ENCODE results near the gene TRIM44.
A peak's percentile ranks its signal among the peaks of the same experiment; 100 is the strongest.

The TRIM44 gene

DNA sequence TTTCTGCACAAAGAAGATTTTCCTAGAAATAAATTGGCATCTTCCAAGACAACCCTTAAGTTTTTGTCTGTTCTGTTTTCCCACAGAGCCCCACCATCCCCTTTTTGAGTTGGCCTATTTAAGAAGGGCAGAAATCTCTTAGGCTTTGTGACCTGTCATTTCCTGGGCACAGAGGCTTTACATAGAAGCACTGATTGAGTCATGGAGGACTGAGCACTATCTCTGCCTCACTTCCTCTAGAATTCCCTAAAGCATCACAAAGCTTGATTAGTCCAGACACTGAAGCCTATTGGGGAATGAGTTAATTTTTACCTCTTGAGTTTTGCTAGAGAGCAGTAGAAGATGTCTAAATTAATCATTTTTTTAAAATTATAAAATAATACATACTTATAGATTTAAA lies 25.4 kb downstream of the TRIM44 start:
- TF ChIP-seq, protein P1, sequence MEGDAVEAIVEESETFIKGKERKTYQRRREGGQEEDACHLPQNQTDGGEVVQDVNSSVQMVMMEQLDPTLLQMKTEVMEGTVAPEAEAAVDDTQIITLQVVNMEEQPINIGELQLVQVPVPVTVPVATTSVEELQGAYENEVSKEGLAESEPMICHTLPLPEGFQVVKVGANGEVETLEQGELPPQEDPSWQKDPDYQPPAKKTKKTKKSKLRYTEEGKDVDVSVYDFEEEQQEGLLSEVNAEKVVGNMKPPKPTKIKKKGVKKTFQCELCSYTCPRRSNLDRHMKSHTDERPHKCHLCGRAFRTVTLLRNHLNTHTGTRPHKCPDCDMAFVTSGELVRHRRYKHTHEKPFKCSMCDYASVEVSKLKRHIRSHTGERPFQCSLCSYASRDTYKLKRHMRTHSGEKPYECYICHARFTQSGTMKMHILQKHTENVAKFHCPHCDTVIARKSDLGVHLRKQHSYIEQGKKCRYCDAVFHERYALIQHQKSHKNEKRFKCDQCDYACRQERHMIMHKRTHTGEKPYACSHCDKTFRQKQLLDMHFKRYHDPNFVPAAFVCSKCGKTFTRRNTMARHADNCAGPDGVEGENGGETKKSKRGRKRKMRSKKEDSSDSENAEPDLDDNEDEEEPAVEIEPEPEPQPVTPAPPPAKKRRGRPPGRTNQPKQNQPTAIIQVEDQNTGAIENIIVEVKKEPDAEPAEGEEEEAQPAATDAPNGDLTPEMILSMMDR (IDR thresholded peaks at IDR 0.05; ENCODE audit: extremely low read depth, insufficient read depth, missing control alignments): no peak
- no peak for DNase-seq (ENCODE audit: low spot score)
- in situ Hi-C loops (cut with MboI; ENCODE audit: low pct_unique_long_range_greater_than_20kb, low sequenced_read_pairs, unreplicated experiment): no loop called here

DNA sequence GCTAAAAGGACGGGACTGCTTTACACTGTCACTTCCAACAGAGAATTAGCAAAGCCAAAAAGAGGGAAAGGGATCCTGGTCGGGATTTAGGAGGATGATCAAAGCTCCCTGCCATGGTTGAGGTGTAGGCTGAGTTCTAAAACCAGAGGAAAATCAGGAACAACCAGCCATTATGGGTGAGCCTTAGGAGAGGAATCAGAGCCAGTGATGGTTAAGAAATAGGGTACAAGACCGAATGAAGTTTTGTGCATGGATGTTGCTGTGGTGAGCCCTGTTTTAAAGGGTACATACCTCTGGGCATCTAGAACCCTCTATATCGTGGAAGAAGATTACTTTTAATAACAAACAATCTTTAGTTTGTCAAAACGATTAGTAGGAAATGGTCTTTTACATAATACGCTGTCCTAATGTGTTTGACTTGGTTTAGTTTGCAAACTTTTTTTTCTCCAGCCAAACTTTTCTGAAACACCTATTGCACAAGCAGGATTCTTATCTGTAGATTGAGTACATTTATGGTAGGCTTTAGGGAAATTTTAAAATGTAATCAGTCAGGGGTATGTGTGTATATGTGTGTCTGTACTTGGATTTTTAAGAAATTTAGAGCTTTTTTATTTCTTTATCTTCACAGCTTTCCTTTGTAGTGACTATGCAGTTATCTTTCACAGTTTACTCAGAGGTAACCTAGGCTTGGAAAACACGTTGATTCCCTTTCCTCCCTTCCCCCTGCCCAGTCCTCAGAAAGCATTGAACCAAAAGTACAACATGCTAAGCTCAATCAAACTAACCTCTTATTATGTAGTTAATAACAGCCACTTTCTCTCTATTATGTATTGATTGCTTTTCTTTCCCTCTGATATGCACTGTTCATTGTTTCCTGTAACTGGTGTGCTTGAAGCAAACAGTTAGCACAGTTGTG lies 26.8 kb downstream of the TRIM44 start:
- TF ChIP-seq, protein P1 (IDR thresholded peaks at IDR 0.05; ENCODE audit: extremely low read depth, insufficient read depth, missing control alignments): no peak
- DNase-seq (ENCODE audit: low spot score): no peak
- in situ Hi-C loops (cut with MboI; ENCODE audit: low pct_unique_long_range_greater_than_20kb, low sequenced_read_pairs, unreplicated experiment): no loop called here

DNA sequence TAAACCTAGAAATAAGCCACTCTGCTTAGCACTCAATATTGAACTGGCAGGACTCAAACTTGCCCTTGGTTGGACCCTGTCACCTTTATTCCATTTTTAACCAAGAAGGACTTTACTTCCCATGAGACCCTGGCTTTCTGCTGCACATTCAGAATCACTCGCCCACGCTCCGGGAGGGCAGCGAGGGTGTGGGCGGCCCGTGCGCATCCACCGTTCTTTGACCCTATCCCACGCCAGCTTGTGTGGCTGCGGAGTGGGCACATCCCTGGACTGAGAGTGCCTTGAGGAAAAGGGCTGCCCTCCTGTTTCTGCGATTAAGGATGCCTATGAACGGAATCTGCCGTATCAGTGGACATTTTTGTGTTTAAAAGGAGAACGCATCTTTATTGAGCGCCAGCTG lies 39.6 kb downstream of the TRIM44 start:
- in situ Hi-C loops (cut with MboI; ENCODE audit: low pct_unique_long_range_greater_than_20kb, low sequenced_read_pairs, unreplicated experiment): no loop called here
- no peak for DNase-seq (ENCODE audit: low spot score)
- TF ChIP-seq, protein P1 (IDR thresholded peaks at IDR 0.05; ENCODE audit: extremely low read depth, insufficient read depth, missing control alignments): no peak

DNA sequence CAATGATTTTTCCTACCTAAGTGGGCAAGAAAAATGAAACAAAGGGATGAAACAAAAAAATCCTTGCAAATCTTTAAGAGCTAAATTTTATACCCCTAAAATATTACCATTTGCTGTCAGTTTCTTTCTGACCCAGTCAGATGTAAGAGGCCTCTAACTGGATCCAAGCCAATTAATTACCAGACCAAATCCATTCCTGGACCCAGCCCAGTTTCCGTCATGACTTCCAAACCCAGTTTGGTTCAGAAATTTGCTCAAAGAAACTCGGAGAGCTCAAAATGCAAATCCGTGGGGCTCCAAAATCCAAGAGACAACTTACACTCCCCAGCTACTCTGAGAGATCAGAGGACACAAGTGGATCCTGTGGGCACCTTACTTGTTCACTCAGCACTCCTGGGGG lies 46.8 kb downstream of the TRIM44 start:
- TF ChIP-seq, protein P1 (IDR thresholded peaks at IDR 0.05; ENCODE audit: extremely low read depth, insufficient read depth, missing control alignments): no peak
- DNase-seq (ENCODE audit: low spot score): no peak
- in situ Hi-C loops (cut with MboI; ENCODE audit: low pct_unique_long_range_greater_than_20kb, low sequenced_read_pairs, unreplicated experiment): no loop called here

DNA sequence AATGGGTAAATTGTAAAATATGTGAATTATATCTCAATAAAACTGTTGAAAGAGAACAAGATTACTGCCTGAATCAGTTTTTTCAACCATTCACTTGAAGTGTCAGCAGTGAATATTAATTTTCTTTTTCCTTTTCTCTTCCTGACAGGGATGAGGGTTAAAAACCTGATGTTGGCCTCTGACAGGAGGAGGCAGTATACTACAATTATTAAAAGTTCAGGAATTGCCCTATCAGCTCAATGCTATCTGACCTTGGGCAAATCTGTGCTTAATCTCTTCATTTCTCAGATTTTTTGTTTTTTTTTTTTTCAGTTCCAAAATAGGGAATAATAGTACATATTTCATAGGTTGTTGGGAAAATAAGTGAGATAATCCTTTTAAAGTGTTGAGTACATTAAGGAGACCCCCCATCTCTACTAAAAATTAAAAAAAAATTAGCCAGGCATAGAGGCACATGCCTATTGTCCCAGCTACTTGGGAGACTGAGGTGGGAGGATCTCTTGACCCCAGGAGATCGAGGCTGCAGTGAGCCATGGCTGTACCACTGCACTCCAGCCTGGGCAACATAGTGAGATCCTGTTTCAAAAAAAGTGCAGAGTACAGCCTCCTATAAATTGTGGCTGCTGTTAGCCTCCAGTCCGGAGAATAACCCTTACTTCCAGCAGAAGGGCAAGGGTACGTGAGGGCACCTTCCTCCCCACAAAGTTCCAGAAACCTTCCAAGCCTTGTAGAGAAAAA lies 48.8 kb downstream of the TRIM44 start:
- no peak for DNase-seq (ENCODE audit: low spot score)
- in situ Hi-C loops (cut with MboI; ENCODE audit: low pct_unique_long_range_greater_than_20kb, low sequenced_read_pairs, unreplicated experiment): no loop called here
- TF ChIP-seq, protein P1 (IDR thresholded peaks at IDR 0.05; ENCODE audit: extremely low read depth, insufficient read depth, missing control alignments): peak; percentile 31

DNA sequence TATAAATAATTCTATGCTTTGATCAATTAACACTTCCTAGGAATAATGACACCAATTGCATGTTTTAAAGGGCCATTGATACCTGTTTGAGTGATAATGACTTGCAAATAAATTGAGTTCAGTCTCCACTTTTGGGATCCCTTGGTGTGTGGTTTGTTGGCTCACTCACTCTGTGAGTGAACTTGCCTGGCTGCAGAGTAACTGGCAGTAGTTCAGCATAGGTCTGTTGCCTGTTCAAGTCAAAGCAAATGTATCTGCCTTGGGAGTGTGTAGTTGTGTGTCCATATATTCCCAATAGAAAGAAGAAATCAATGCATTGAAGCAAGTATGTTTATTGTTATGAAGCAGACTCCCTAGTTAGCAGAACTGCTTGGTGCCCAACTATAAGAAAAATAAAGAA lies 49.3 kb downstream of the TRIM44 start:
- TF ChIP-seq, protein P1 (IDR thresholded peaks at IDR 0.05; ENCODE audit: extremely low read depth, insufficient read depth, missing control alignments): no peak
- in situ Hi-C loops (cut with MboI; ENCODE audit: low pct_unique_long_range_greater_than_20kb, low sequenced_read_pairs, unreplicated experiment): no loop called here
- no peak for DNase-seq (ENCODE audit: low spot score)

All from GM13977 (cell line).